ENCODE measurements around the gene XRN2. TPM values are rescaled to one million over a fixed set of nuclear protein-coding genes. Genes with fewer than 3 reads are reported as not detected.

Gene XRN2
- polyA plus RNA-seq, 3 donors: 53.1 to 111 (median 101) TPM

DNA sequence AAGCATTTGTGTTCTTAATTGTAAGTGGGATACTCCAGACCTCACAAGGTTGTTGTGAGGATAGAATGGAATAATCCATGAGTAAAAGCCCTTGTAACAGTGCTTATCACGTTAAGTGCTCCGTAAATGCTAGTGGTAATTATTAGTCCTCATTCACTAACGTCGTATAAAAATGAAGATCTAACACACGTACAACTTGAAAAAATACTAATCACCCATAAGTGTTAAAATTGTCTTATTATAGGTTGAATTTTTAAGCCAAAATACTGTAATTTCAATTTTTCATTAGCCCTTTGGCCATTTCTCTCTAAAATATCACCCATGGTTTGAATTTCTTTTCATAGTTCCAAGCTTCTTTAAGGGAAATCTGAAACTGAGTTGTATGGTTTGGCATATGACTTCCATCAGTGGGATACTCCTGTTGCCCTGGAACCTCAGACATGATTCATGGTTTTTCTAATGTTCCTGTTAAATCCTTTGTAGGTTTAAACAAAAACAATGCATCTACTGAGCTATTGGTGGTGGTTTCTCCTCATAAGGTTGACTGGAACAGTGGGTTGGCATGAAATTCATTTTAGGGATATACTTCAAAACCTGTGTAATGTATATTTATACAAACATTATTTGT is 19.1 kb downstream of the XRN2 start:
- no peak for DNase-seq
- H4K20me1 ChIP-seq (ENCODE audit: insufficient read depth, low read length): peaks cover 97% of the 10 kb centered on the region
- H3K79me2 ChIP-seq (ENCODE audit: insufficient read depth, low read length): peaks cover 100% of the 10 kb centered on the region
- Mint-ChIP-seq H3K4me3 (no peak overlapping the region), H3K36me3 (peaks cover 3 to 10% of the 10 kb centered on the region in 2 donors), H3K4me1 (peaks cover 48% of the 10 kb centered on the region), H3K27ac (no peak overlapping the region), H3K9me3 (peaks cover 0 to 11% (median 6%) of the 10 kb centered on the region in 7 donors), H3K27me3 (ENCODE audit: low read depth in 3 of 3) (no peaks in the 10 kb centered on the region)
- H2AFZ ChIP-seq (ENCODE audit: insufficient read depth, low read depth, low read length, poor library complexity, severe bottlenecking): no peak overlapping the region
- H3K4me2 ChIP-seq (replicated peaks; ENCODE audit: extremely low read depth, low read length, poor library complexity, severe bottlenecking): no peak overlapping the region
- H3K27ac ChIP-seq (ENCODE audit: low read depth in 1 of 2, low read length in 2 of 2): no peak overlapping the region
- H3K27me3 ChIP-seq (ENCODE audit: control insufficient read depth in 2 of 2, insufficient read depth in 2 of 2, low read length in 2 of 2): no peaks in the 10 kb centered on the region
- no peak overlapping the region for H3K9ac ChIP-seq (ENCODE audit: insufficient read depth, low read length, poor library complexity, severe bottlenecking)
- H3K9me3 ChIP-seq (replicated peaks in 1 of 2; ENCODE audit: control insufficient read depth in 1 of 2, insufficient read depth in 1 of 2, low read length in 2 of 2): peaks cover 0 to 10% of the 10 kb centered on the region in 2 donors
- no CpG with 5 or more reads among the region's 5 CpGs for WGBS (ENCODE audit: insufficient coverage)
- H3K36me3 ChIP-seq (replicated peaks in 1 of 2; ENCODE audit: control insufficient read depth in 1 of 2, insufficient read depth in 2 of 2, low read length in 2 of 2): peaks cover 0 to 5% of the 10 kb centered on the region in 2 donors
- no peak for TF ChIP-seq CTCF (IDR thresholded peaks at IDR 0.05)
- H3K4me3 ChIP-seq (replicated peaks in 1 of 3; ENCODE audit: low read depth in 2 of 3, low read length in 3 of 3): no peak overlapping the region
- intact Hi-C loops (cut with micrococcal nuclease): no loop called here
- H3K4me1 ChIP-seq (ENCODE audit: control insufficient read depth in 1 of 2, insufficient read depth in 2 of 2, low read length in 2 of 2): peaks cover 38 to 47% of the 10 kb centered on the region in 2 donors

GRCh38 chr20:21322921-21323331 is 19.8 kb downstream of the XRN2 start:
- Histone ChIP-seq H2AFZ (ENCODE audit: insufficient read depth, low read depth, low read length, poor library complexity, severe bottlenecking) (no peak overlapping the region), H3K4me1 (ENCODE audit: control insufficient read depth in 1 of 2, insufficient read depth in 2 of 2, low read length in 2 of 2) (peaks cover 40 to 50% of the 10 kb centered on the region in 2 donors), H3K4me3 (replicated peaks in 1 of 3; ENCODE audit: low read depth in 2 of 3, low read length in 3 of 3) (no peak overlapping the region), H3K27ac (ENCODE audit: low read depth in 1 of 2, low read length in 2 of 2) (peak overlapping the region in 1 of 2 donors; percentile 74), H3K79me2 (ENCODE audit: insufficient read depth, low read length) (peaks cover 100% of the 10 kb centered on the region), H4K20me1 (ENCODE audit: insufficient read depth, low read length) (peaks cover 97% of the 10 kb centered on the region), H3K36me3 (replicated peaks in 1 of 2; ENCODE audit: control insufficient read depth in 1 of 2, insufficient read depth in 2 of 2, low read length in 2 of 2) (peaks cover 0 to 9% of the 10 kb centered on the region in 2 donors), H3K27me3 (ENCODE audit: control insufficient read depth in 2 of 2, insufficient read depth in 2 of 2, low read length in 2 of 2) (no peaks in the 10 kb centered on the region), H3K4me2 (replicated peaks; ENCODE audit: extremely low read depth, low read length, poor library complexity, severe bottlenecking) (no peak overlapping the region), H3K9ac (ENCODE audit: insufficient read depth, low read length, poor library complexity, severe bottlenecking) (no peak overlapping the region), H3K9me3 (replicated peaks in 1 of 2; ENCODE audit: control insufficient read depth in 1 of 2, insufficient read depth in 1 of 2, low read length in 2 of 2) (peaks cover 0 to 10% of the 10 kb centered on the region in 2 donors)
- Mint-ChIP-seq H3K4me3 (no peak overlapping the region), H3K4me1 (peaks cover 45% of the 10 kb centered on the region), H3K9me3 (peaks cover 0 to 11% (median 6%) of the 10 kb centered on the region in 7 donors), H3K27ac (peak overlapping the region in 6 of 7 donors; percentile 0 to 70 (median 16)), H3K27me3 (ENCODE audit: low read depth in 3 of 3) (no peaks in the 10 kb centered on the region), H3K36me3 (peaks cover 5 to 10% of the 10 kb centered on the region in 2 donors)
- TF ChIP-seq CTCF (IDR thresholded peaks at IDR 0.05): no peak
- intact Hi-C loops (cut with micrococcal nuclease): no loop called here
- 83% methylated on average over 1 of the region's 3 CpGs for WGBS (ENCODE audit: insufficient coverage)
- peak in 1 of 3 donors; percentile 29 for DNase-seq

All from CD14-positive monocyte (primary cell).